Measurements from ENCODE around the gene OSM. TPM values are rescaled to one million over a fixed set of nuclear protein-coding genes. Genes with fewer than 3 reads are reported as not detected.

The OSM gene
- 10 to 100 TPM in 1 of 6 donors, 1 to 10 TPM in 4, under 1 TPM in 1; 0.98 to 11.7 (median 5.1) TPM for total RNA-seq

GRCh38 chr22:30266445-30267381 lies at the start of gene OSM:
OSM (minus strand) TSS chr22:30266851; CDS start chr22:30266799, 52 bp downstream.
- Histone ChIP-seq H3K4me3 (peak within 1 kb of the TSS in 3 of 4 donors; percentile 33 to 52 (median 35)), H3K36me3 (no peaks in the 10 kb centered on the region), H3K27ac (peak within 1 kb of the TSS; percentile 82 to 95 (median 88)), H3K27me3 (no peaks in the 10 kb centered on the region), H3K9me3 (no peaks in the 10 kb centered on the region), H3K4me1 (peaks cover 7 to 18% (median 9%) of the 10 kb centered on the region in 4 donors)
- 43 to 66% methylated on average over 20 to 35 of the region's 35 CpGs for WGBS, 2 donors
- TF ChIP-seq EP300 (IDR thresholded peaks at IDR 0.05) = no peak
- peak in 1 of 4 donors; percentile 46 for TF ChIP-seq POLR2A (IDR thresholded peaks at IDR 0.05)
- TF ChIP-seq POLR2AphosphoS5 (IDR thresholded peaks at IDR 0.05) = peak; percentile 65 to 74
- TF ChIP-seq, protein P1, sequence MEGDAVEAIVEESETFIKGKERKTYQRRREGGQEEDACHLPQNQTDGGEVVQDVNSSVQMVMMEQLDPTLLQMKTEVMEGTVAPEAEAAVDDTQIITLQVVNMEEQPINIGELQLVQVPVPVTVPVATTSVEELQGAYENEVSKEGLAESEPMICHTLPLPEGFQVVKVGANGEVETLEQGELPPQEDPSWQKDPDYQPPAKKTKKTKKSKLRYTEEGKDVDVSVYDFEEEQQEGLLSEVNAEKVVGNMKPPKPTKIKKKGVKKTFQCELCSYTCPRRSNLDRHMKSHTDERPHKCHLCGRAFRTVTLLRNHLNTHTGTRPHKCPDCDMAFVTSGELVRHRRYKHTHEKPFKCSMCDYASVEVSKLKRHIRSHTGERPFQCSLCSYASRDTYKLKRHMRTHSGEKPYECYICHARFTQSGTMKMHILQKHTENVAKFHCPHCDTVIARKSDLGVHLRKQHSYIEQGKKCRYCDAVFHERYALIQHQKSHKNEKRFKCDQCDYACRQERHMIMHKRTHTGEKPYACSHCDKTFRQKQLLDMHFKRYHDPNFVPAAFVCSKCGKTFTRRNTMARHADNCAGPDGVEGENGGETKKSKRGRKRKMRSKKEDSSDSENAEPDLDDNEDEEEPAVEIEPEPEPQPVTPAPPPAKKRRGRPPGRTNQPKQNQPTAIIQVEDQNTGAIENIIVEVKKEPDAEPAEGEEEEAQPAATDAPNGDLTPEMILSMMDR (IDR thresholded peaks at IDR 0.05) = no peak
- DNase-seq (peak; percentile 89 to 90), ATAC-seq (ENCODE audit: low FRiP score in 2 of 2) (peak; percentile 50)

GRCh38 chr22:30315962-30316576 lies 49.4 kb upstream of the OSM start:
- TF ChIP-seq POLR2AphosphoS5 (IDR thresholded peaks at IDR 0.05) (no peak), EP300 (IDR thresholded peaks at IDR 0.05) (no peak), POLR2A (IDR thresholded peaks at IDR 0.05) (no peak)
- TF ChIP-seq, protein P1 (IDR thresholded peaks at IDR 0.05) = no peak
- H3K36me3 ChIP-seq = peaks cover 0 to 23% (median 1%) of the 10 kb centered on the region in 4 donors
- no peak overlapping the region for H3K4me3 ChIP-seq
- ATAC-seq (ENCODE audit: low FRiP score in 2 of 2) (no peak), DNase-seq (no peak)
- no peaks in the 10 kb centered on the region for H3K9me3 ChIP-seq
- WGBS, 2 donors = 75 to 86% methylated on average over 2 of the region's 2 CpGs
- no peaks in the 10 kb centered on the region for H3K27me3 ChIP-seq
- H3K4me1 ChIP-seq = peaks cover 68 to 96% (median 95%) of the 10 kb centered on the region in 4 donors
- H3K27ac ChIP-seq = peak overlapping the region in 3 of 4 donors; percentile 60 to 75 (median 69)

GRCh38 chr22:30314915-30315314 lies 48.3 kb upstream of the OSM start:
- no peak overlapping the region for H3K4me3 ChIP-seq
- 61 to 72% methylated on average over 8 of the region's 8 CpGs for WGBS, 2 donors
- TF ChIP-seq POLR2AphosphoS5 (IDR thresholded peaks at IDR 0.05) (no peak), POLR2A (IDR thresholded peaks at IDR 0.05) (no peak), EP300 (IDR thresholded peaks at IDR 0.05) (no peak)
- TF ChIP-seq, protein P1 (IDR thresholded peaks at IDR 0.05) = no peak

DNA sequence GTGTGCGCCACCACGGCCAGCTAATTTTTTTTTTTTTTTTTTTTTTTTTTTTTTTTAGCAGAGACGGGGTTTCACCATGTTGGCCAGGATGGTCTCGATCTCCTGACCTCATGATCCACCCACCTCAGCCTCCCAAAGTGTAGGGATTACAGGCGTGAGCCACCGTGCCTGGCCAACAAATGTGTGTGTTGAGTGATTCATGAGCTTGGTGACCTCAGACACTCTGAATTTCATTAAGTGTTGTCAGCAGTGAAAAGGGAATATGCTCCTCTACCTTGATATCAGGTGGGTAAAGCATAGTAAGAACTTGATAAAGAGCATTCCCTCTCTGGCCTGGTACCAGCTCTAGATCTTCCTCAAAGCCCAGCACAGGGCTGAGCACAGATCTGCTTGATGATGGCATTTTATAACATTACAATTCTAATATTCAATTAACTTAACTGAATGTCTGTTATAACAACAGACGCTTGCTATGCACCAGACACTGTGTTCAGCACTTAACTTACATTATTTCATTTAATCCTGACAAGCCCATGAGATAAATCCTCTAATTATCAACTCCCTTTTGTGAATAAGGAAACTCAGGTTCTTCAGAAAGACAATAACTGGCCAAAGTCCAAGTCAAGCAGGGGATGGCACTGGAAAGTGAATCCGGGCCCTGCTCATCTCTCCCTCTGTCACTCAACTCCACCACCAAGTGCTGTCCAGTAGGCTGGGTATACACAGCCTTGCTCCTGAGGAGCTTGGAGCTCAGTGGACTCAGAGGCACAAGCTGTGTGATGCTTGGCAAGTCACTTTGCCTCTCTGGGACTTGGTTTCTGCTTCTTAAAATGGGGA lies 47.1 kb upstream of the OSM start:
- 83 to 90% methylated on average over 4 to 5 of the region's 8 CpGs for WGBS, 2 donors
- ATAC-seq (ENCODE audit: low FRiP score in 2 of 2) (no peak), DNase-seq (no peak)

More at GRCh38 chr22:30314915-30315314, 48.3 kb upstream of the OSM start:
- DNase-seq (no peak), ATAC-seq (ENCODE audit: low FRiP score in 2 of 2) (no peak)
- H3K27me3 ChIP-seq = no peaks in the 10 kb centered on the region
- peak overlapping the region in 3 of 4 donors; percentile 60 to 75 (median 71) for H3K27ac ChIP-seq
- peaks cover 0 to 12% (median 0%) of the 10 kb centered on the region in 4 donors for H3K36me3 ChIP-seq
- peaks cover 78 to 98% (median 96%) of the 10 kb centered on the region in 4 donors for H3K4me1 ChIP-seq
- H3K9me3 ChIP-seq = no peaks in the 10 kb centered on the region

More for the DNA sequence above, 47.1 kb upstream of the OSM start:
- Histone ChIP-seq H3K9me3 (no peaks in the 10 kb centered on the region), H3K4me3 (no peak overlapping the region), H3K27me3 (no peaks in the 10 kb centered on the region), H3K4me1 (peaks cover 79 to 98% (median 96%) of the 10 kb centered on the region in 4 donors), H3K36me3 (peaks cover 0 to 12% (median 0%) of the 10 kb centered on the region in 4 donors), H3K27ac (peak overlapping the region in 3 of 4 donors; percentile 52 to 75 (median 63))
- TF ChIP-seq, protein P1 (IDR thresholded peaks at IDR 0.05) = no peak
- TF ChIP-seq EP300 (IDR thresholded peaks at IDR 0.05) (no peak), POLR2AphosphoS5 (IDR thresholded peaks at IDR 0.05) (no peak), POLR2A (IDR thresholded peaks at IDR 0.05) (no peak)
